Renal pelvis (tissue), 4 donors: ENCODE results near the gene BTBD8. TPM values are rescaled to one million over a fixed set of nuclear protein-coding genes. Genes with fewer than 3 reads are reported as not detected.

Experiments used
- DNase-seq: peaks from one replicate; pipeline ENCODE4 v3.0.0-alpha.2; 2013
- polyA plus RNA-seq, 3 donors: library from polyadenylated mRNA; unstranded; fragments of 120-200 nt; gene quantifications; one replicate each; pipeline ENCODE4 v1.2.1, GENCODE V29; 2013; ENCODE audit not compliant: insufficient read length in 3 of 3

The BTBD8 gene
- polyA plus RNA-seq, 3 donors = 4.9 to 7.9 (median 6.7) TPM

GRCh38 chr1:92087542-92087941, 7.4 kb downstream of the BTBD8 start:
- DNase-seq = no peak

GRCh38 chr1:92091625-92092024, 11.5 kb downstream of the BTBD8 start:
- no peak for DNase-seq

GRCh38 chr1:92094090-92094489, 13.9 kb downstream of the BTBD8 start:
- DNase-seq = no peak

GRCh38 chr1:92094595-92094994, 14.4 kb downstream of the BTBD8 start:
- DNase-seq = no peak

GRCh38 chr1:92095874-92096273, 15.7 kb downstream of the BTBD8 start:
- no peak for DNase-seq

- no peak for DNase-seq
Measured at GRCh38 chr1:92096317-92096716, 16.2 kb downstream of the BTBD8 start.

GRCh38 chr1:92105546-92106081, 25.5 kb downstream of the BTBD8 start:
- no peak for DNase-seq

GRCh38 chr1:92108631-92109030, 28.5 kb downstream of the BTBD8 start:
- no peak for DNase-seq

- no peak for DNase-seq
Measured at GRCh38 chr1:92117526-92117925, 37.4 kb downstream of the BTBD8 start.

- DNase-seq = no peak
Measured at GRCh38 chr1:92118826-92119225, 38.7 kb downstream of the BTBD8 start.

GRCh38 chr1:92123868-92124267, 43.7 kb downstream of the BTBD8 start:
- DNase-seq = no peak

- no peak for DNase-seq
Measured at GRCh38 chr1:92125204-92125603, 45.1 kb downstream of the BTBD8 start.

GRCh38 chr1:92126088-92126487, 45.9 kb downstream of the BTBD8 start:
- DNase-seq = no peak

- DNase-seq = no peak
Measured at GRCh38 chr1:92134331-92134730, 54.2 kb downstream of the BTBD8 start.

GRCh38 chr1:92136341-92136740, 56.2 kb downstream of the BTBD8 start:
- no peak for DNase-seq

- DNase-seq = no peak
Measured at GRCh38 chr1:92154934-92155333, 74.8 kb downstream of the BTBD8 start.

GRCh38 chr1:92159593-92159992, 79.4 kb downstream of the BTBD8 start:
- no peak for DNase-seq

- no peak for DNase-seq
Measured at GRCh38 chr1:92165389-92165788, 85.2 kb downstream of the BTBD8 start.

GRCh38 chr1:92167151-92167550, 87.0 kb downstream of the BTBD8 start:
- DNase-seq = no peak

GRCh38 chr1:92168657-92169056, 88.5 kb downstream of the BTBD8 start:
- DNase-seq = no peak

- no peak for DNase-seq
Measured at GRCh38 chr1:92169214-92170005, 89.3 kb downstream of the BTBD8 start.

GRCh38 chr1:92184632-92185031, 104.5 kb downstream of the BTBD8 start:
- no peak for DNase-seq

GRCh38 chr1:92186081-92186480, 105.9 kb downstream of the BTBD8 start:
- no peak for DNase-seq
